Stomach (tissue), 4 donors: ENCODE measurements around the gene TMA7B.

Experiments
- CTCF ChIP-seq, 7 experiments: fragments of 450-650 bp in 4 of 7; fragments of 200-600 bp in 3 of 7; sonication (generic) in 3 of 7; IDR thresholded peaks; one replicate each; pipeline ENCODE4 v1.5.1; 2016 to 2019; ENCODE audit warnings: antibody characterized with exemption in 7 of 7, control low read depth in 2 of 7, mild to moderate bottlenecking in 1 of 7
- POLR2A ChIP-seq, 4 donors: fragments of 450-650 bp; IDR thresholded peaks; one replicate each; pipeline ENCODE4 v1.6.1; 2016; ENCODE audit warnings: antibody characterized with exemption in 4 of 4, control low read depth in 2 of 4, mild to moderate bottlenecking in 1 of 4, moderate library complexity in 1 of 4

DNA sequence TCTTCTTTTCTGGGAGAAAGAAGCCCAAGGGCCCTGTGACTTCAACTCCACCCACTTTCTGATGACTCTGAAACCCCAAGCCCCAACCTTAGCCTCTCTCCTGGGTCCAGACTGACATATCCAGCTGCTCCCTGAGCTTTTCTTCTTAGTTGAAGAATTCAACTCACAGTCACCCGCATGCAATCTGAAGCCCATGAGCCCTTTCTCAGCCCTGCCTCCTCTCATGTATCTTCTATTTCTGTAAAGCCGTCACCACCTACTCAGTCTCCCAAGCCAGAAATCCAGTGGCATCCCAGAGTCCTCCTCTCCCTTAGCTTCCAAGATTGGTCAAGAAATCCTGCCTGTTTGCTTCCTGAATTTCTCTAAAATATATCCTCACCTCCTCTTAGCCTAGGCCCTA is 7.1 kb upstream of the TMA7B start:
- TF ChIP-seq CTCF (IDR thresholded peaks at IDR 0.05), result no peak
- TF ChIP-seq POLR2A (IDR thresholded peaks at IDR 0.05), result no peak
